ENCODE data around the gene ADGRF1.
"Not testable (repeated sequence)": the region's sequence is repeated elsewhere in the genome, so short reads cannot be mapped to it uniquely, and the experiment has no call there.

ADGRF1 gene

GRCh38 chr6:47061309-47062300 is 19.5 kb upstream of the ADGRF1 start:
- DNase-seq (ENCODE audit: low read depth) = no peak

GRCh38 chr6:47059216-47059885 is 17.2 kb upstream of the ADGRF1 start:
- no peak for DNase-seq (ENCODE audit: low read depth)

GRCh38 chr6:47057830-47058540 is 15.9 kb upstream of the ADGRF1 start:
- DNase-seq (ENCODE audit: low read depth) = peak; percentile 26

GRCh38 chr6:47056832-47057231 is 14.7 kb upstream of the ADGRF1 start:
- no peak for DNase-seq (ENCODE audit: low read depth)

- not testable (repeated sequence) for DNase-seq (ENCODE audit: low read depth)
Observed at GRCh38 chr6:47054302-47054701, 12.2 kb upstream of the ADGRF1 start.

- DNase-seq (ENCODE audit: low read depth) = no peak
Observed at GRCh38 chr6:47048638-47049037, 6.5 kb upstream of the ADGRF1 start.

GRCh38 chr6:47047479-47048407 is 5.6 kb upstream of the ADGRF1 start:
- DNase-seq (ENCODE audit: low read depth) = peak; percentile 74

GRCh38 chr6:47047097-47047478 is 5.0 kb upstream of the ADGRF1 start:
- DNase-seq (ENCODE audit: low read depth) = no peak

- no peak for DNase-seq (ENCODE audit: low read depth)
Observed at GRCh38 chr6:47044397-47044796, 2.3 kb upstream of the ADGRF1 start.

GRCh38 chr6:47043286-47043685 is 1.2 kb upstream of the ADGRF1 start:
- no peak for DNase-seq (ENCODE audit: low read depth)

GRCh38 chr6:47041741-47042140 is 391 bp downstream of the ADGRF1 start:
- DNase-seq (ENCODE audit: low read depth) = no peak

GRCh38 chr6:47034926-47035325 is 7.2 kb downstream of the ADGRF1 start:
- peak; percentile 95 for DNase-seq (ENCODE audit: low read depth)

- DNase-seq (ENCODE audit: low read depth) = no peak
Observed at GRCh38 chr6:47034421-47034820, 7.7 kb downstream of the ADGRF1 start.

GRCh38 chr6:47032974-47033765 is 9.0 kb downstream of the ADGRF1 start:
- DNase-seq (ENCODE audit: low read depth) = no peak

GRCh38 chr6:47031656-47032055 is 10.5 kb downstream of the ADGRF1 start:
- no peak for DNase-seq (ENCODE audit: low read depth)

GRCh38 chr6:47029865-47030561 is 12.1 kb downstream of the ADGRF1 start:
- no peak for DNase-seq (ENCODE audit: low read depth)

GRCh38 chr6:47028835-47029360 is 13.2 kb downstream of the ADGRF1 start:
- DNase-seq (ENCODE audit: low read depth) = no peak

GRCh38 chr6:47027315-47027714 is 14.8 kb downstream of the ADGRF1 start:
- no peak for DNase-seq (ENCODE audit: low read depth)

- no peak for DNase-seq (ENCODE audit: low read depth)
Observed at GRCh38 chr6:47026679-47027078, 15.5 kb downstream of the ADGRF1 start.

GRCh38 chr6:47023573-47023972 is 18.6 kb downstream of the ADGRF1 start:
- DNase-seq (ENCODE audit: low read depth) = no peak
